GM21515 (cell line): ENCODE results near the gene PPP1R7.

Experiments
- ATAC-seq: cut with Tn5 transposase; IDR thresholded peaks from one replicate; pipeline ENCODE4 v1.9.1; 2021; ENCODE audit not compliant: unreplicated experiment

The PPP1R7 gene

DNA sequence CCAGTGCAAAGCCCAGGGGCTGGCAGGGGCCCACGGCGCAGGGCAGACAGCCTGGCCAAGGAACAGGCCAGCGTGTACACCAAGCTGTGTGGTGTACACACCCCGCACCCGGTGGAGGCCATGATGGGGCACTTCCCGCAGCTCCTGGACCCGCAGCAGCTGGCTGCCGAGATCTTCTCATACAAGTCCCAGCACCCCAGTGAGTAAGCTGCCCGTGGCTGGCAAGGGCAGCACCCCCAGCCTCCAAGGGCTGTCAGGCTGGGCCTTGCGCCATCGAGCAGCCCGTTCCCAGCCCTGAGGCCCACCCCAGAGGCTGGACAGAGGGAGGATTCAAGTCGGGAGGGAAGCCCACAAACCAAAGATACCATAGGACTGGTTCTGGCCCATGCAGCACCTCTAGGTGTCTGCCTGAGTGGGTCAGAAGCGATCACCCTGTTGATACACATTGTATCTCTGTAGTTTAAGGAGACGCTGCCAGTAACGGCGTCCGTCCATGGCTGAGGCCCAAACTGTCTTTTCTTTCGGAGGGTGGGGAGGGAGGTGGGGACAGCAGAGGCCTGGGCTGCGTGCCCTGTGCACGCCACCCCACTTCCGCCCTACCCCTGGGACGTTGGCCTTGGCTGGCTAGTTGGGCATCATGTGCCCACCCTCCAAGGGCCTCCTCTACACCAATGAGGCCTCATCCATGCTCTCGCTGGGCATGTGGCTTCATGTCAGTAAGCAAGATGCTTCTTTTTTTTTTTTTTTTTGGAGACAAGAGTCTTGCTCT lies 31.3 kb upstream of the PPP1R7 start:
- ATAC-seq: no peak

DNA sequence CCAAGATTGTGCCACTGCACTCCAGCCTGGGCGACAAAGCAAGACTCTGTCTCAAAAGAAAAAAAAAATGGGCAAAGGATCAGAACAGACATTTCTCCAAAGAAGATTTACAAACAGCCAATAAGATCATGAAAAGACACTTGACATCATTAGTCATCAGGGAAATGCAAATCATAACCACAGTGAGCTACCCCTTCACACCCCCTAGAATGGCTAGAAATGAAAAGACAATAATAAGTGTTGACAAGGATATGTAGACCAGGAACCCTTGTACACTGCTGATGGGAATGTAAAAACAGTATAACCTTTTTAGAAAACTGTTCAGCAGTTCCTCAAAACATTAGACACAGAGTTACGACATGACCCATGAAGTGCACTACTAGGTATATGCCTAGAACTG lies 29.8 kb upstream of the PPP1R7 start:
- no peak for ATAC-seq

DNA sequence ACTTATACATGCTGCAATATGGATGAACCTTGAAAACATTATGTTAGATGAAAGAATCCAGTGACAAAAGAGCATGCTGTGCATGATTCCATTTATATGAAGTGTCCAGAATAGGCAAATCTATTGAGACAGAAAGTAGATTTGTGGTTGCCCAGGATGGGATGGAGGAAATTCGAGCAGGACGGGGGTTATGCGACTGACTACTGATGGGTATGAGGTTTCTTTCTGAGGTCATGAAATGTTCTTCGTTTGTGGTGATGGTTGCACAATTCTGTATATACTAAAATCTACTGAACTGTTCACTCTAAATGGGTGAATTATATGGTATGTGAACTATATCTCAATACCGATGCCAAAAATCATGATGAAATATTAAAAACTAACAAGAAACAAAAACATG lies 29.3 kb upstream of the PPP1R7 start:
- ATAC-seq: no peak

DNA sequence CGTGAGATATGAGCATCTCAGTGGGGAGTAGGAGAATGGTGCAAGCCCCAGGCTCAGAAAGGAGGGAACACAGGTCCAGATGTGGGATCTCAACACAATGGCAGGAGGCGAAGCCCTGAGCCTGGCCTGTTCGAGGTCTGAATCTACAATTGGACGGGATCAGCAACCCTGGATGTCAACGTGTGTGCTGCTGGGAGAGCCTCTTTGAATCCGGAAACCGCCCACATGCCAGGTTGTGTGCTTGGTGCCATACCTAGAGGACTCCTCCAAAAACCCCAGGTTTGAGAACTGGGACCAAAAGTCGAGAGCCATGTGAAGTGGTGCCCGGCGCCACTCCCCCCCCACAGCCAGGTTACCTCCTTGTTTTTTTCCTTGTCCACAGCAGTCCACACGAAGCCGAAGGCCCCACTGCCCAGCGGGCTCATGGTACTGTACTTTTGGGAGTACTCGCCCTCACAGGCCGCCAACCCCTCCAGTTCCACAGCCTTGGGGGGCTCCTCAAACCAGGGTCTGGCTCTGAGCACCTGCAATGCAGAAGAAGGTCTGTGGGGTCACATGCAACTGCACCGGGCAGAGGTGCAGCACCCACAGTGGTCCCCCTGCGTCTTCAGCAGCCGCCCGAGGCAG lies 27.8 kb upstream of the PPP1R7 start:
- ATAC-seq: no peak

DNA sequence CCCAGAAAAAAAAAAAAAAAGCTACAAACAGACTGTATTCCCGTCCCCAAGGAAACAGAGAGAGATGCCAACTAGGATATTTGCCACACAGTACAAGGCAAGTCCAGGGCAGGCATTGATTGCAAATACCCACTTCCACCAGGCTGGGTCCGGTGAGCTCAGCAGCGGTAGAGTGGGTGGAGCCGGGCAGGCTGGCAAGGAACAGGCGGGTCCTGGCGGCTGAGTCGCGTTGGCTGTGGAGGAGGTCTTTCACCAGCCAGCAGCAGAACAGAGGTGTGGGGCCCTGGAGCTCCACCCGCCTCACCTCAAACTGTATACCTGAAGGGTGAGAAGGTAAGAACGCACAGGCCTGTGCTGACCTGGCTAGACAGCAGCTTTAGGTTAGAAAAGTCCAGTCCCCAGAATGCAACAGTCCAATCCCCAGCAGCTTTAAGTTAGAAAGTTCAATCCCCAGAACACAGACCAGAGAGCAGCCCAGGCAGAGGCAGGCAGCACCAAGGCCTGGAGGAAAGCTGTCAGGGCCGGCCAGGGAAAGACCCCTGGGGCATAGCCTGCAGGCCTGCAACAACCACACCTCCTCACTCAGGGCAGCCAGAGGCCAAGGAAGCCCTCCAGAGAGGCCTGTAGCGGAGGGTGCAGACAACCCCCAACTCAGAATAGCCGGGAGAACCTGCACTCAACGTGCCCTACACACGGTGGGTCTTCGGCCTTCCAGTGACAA lies 26.3 kb upstream of the PPP1R7 start:
- no peak for ATAC-seq

DNA sequence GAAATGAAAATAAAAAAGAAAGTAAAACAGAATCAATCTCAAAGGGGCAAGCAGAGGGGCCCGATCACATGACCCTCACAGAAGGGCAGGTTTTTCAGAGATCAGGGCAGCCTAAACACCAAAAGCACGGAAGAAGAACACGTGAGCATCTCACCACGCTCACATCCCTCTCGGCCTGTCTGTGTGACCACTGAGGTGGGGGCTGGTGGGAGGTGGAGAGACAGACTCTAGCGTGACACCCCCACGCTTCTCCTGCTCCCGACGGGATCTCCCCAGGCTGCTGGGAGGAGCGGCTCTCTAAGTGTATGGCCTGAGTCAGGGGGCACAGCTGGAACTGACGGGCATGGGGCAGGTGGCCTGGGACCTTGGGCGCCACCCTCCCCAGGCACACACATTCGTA lies 24.6 kb upstream of the PPP1R7 start:
- ATAC-seq: no peak

DNA sequence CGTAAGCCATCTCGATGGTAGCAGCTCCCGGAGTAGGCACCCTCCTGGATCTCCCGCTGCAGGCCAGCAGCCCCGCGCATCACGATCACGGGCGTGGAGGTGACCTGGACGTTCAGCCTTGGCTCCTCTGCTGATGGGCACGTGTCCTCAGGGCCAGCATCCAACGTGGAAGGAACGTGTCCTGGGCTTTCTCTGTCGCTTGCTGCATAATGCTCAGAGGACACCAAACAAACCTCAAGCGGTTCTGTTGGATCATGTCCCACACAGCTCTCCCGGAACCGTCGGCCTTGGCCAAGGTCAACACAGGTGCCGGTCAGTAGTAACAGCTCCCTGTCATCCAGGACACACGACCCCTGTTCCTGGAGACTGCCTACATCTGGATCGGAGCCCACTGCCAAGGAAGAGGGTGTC lies 24.1 kb upstream of the PPP1R7 start:
- ATAC-seq: no peak

DNA sequence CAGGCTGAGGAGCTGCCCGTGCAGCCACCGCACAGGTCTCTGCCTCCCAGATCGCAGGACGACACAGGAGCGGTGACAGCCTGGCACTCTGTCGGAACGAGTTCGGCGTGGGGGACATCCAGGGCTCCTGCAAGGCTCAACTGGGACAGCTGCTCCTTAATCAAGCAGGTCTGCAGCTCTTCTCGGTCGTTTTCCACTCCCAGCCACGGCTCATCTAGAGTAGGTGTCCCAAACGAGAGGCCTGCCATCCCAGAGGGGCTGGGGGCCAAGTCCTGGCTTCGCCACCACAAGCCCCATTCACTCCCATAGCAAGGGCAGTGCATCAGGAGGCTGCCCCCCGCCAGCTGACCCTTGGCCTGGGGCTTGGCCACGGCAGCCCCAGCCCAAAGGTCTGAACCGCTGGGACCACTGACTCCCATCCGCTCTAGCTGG lies 23.5 kb upstream of the PPP1R7 start:
- no peak for ATAC-seq

DNA sequence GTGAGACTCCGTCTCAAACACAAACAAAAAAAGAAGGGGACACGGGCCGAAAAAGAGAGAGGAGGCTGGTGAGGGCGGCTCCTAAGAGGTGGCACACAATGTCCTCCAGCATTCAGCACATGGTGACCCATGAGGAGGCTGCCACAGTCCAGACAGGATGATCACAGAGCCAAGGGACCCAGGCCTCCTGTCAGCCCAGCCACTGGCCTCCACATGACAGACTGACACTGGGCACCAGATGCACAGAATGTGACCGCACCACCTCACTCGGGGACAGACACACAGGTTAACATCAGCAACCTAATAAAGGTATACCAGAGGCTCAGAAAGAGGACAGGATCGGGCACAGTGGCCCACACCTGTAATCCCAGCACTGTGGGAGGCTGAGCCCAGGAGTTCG lies 22.0 kb upstream of the PPP1R7 start:
- no peak for ATAC-seq

DNA sequence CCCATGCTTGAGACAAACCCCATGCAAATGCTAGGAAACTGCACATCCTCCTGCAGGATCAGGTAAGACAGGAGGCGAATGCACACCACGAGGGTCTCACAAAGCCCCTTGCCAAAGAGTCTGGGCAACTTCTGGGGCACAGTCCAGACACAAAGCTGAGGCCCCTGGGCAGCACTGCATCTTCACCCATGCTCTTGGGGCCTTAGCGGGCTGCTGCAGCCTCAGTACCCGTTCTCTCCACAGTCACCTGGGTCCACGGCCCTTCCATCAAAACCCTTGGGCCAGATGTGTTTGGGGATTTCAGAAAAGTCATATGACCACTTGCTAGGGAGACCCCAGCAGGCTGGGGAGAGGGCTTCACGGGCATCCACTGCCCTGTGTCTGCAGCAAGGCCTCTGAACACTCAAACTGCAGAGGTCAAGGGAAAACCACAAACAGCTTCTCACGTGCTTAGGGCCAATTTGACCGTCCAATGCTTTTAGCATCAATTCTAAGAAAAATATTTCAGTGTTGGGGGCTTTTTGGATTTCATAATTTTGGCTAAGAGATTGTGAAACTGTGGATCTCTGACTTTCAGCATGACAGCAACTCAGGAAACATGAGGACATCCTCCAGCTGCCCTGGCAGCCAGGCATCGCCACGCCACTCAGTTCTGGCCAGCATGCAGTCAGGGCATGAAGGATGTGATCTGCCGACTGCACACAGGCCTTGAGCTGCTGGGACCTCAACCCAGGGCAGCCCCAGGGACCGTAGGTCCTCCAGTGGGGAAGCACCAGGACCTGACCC lies 21.0 kb upstream of the PPP1R7 start:
- no peak for ATAC-seq

DNA sequence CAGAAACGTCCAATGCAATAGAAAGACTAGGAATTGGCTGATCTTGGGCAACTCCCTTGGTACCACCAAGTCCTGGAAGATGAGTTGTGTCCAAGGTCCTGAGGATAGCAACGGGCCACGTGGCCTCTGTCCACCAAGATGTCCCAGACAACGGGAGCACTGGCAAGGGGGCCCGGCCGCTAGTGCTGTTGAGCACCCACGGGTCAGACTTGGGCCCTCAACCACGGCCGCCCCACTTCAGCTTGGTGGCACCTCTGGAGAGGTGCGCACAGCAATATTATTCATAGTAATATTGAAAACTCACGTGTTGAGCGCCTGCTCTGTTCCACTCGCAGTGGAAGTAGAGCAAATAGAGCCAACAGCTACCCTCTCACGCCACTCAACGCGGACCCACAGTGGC lies 20.0 kb upstream of the PPP1R7 start:
- no peak for ATAC-seq

DNA sequence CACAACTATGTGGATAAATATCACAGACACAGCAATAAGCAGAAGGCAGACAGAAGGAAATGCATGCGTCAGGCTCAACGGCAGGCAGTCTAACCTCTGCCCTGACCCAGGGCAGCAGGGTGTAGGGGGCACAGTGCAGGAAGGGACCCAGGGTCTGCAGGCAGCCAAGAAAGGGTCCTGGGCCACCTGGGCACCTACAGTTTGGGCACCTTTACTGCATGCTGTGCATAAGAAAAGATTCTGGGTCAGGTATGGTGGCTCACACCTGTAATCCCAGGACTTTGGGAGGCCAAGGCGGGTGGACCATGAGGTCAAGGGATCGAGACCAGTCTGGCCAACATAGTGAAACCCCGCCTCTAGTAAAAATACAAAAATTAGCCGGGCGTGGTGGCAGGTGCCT lies 18.7 kb upstream of the PPP1R7 start:
- ATAC-seq: no peak

DNA sequence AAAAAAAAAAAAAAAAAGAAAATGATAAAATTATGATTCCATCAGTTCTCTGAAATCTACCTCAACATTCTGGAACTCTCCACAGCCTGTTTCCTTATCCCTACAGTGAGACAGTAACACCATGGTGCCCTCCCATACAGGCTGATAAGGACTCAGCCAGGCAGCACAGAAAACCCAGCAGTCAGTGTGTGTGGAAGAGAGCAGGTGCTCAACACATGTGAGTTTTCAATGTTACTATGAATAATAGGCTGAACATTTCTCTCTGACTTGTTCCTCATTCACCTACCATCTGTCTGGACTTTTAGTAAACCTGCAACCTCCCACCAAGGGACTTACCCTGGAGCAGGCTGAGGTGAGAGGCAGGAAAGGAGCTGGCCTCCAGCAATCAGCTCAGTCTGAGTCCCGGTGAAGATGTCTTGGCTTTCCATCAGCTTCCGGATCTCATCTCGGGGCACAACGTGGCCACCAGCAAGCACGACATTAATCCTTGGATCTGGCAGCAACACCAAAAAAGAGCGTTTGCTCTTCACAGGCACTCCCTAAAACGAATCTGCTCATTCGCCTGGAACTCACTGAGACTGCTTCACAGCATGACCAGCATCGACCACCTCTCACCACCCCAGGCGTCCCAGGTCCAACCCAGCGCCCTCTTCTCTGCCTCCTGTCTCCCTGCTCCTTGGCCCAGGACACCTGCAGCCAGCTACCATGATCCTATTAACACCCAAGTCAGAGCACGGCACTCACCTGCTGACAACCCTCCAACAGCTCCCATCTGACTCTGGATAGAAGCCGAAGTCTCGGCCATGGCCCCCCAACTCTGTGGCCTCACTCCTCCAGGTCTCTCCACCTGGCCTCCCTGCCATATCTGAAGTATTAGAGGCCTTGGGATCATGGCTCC lies 17.5 kb upstream of the PPP1R7 start:
- no peak for ATAC-seq

DNA sequence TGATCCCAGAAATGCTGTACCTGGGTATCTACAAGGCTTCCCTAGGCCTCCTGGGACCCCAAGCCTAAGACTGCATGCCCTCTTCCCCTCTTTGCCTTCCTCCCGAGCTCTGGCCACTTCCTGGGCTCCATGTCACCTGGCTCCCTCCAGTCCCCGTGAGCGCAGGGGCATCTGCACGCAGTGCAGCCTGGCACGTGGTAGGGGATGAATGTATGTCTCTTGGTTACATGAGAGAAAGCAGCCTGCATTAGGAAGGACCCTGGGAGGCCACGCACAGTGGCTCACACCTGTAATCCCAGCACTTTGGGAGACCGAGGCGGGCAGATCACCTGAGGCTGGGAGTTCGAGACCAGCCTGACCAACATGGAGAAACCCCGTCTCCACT lies 16.8 kb upstream of the PPP1R7 start:
- no peak for ATAC-seq

DNA sequence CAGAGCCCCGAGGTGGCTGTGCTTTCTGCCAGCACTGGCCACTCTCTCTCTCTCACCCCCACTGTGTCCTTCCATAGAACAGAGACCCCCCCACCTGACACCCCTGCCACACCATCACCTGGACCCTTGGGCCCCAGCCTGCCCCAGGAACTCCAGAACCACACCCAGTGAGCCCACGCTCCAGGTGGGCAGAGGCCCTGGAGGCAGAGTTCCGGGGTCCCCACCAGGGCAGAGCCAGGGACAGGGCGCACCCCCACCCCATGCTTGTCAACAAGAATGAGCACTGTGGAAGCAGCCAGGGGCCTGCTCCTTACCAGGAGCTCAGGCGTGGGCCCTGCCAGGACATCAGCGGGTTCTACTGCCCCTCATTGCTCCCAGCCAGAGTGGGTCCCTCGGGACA lies 15.6 kb upstream of the PPP1R7 start:
- no peak for ATAC-seq

DNA sequence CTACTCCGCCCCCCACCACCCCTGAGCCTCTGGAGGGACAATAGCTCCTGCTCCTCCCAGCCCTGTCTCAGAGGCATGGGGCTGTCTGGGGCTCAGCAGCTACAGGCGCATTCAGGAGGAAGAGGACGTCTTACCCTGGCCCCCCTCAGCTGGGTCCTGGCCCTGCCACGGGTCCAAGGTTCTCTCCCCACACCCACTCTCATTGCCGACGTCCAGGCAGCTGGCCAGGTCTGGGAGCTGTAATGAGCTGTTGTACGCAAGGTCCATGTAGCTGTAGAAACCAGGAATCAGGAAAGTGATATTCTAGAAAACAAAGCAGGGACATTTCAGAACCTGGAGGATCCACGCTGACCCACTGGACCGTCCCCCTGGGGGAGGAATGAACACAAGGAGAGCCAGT lies 14.5 kb upstream of the PPP1R7 start:
- no peak for ATAC-seq

DNA sequence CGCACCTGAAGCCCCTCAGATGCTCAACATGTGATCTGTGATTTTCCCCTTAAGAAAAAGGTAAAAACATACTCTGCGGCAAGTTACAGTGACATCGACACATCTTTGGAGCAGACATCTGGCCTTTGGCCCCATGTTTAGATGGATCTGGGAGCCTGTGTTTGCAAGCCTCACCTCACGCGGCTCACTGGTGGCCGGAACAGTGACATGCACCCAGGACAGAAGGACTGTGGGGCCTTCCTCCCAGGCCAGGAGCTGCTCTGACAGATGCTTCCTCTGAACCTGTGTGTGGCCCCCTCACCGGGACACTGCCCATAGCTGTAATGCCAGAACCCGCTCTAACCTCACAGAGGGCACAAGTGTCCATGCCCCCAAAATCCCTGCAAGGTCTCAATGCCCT lies 14.1 kb upstream of the PPP1R7 start:
- ATAC-seq: no peak

DNA sequence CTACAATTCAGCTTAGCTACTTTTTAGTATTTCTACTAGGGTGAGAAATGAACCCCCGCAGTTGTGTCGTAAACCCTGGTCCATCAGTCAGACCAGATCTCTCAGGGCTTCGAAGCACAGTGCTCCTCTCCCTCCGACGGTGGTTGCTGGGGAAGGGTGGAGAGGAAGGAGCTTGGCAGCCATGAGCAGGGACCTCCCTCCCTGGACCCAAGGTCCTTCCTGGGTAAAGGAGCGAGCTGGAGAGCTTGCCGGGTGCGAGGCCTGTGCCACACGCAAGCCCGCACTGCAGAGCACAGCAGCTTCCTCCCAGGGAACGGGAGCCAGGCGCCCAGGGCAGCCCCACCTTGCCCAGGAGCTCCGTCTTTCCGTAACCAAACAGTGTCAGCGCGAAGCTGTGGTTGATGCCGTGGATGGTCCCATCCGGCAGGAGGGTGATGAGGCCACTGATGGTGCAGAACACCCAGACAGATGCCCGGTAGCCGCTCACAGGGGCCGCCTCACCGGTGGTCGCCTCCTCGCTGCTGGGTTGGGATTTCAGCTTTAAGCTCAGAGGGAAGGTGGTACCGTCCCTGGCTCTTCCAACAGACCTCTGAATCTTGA lies 13.5 kb upstream of the PPP1R7 start:
- ATAC-seq: no peak

DNA sequence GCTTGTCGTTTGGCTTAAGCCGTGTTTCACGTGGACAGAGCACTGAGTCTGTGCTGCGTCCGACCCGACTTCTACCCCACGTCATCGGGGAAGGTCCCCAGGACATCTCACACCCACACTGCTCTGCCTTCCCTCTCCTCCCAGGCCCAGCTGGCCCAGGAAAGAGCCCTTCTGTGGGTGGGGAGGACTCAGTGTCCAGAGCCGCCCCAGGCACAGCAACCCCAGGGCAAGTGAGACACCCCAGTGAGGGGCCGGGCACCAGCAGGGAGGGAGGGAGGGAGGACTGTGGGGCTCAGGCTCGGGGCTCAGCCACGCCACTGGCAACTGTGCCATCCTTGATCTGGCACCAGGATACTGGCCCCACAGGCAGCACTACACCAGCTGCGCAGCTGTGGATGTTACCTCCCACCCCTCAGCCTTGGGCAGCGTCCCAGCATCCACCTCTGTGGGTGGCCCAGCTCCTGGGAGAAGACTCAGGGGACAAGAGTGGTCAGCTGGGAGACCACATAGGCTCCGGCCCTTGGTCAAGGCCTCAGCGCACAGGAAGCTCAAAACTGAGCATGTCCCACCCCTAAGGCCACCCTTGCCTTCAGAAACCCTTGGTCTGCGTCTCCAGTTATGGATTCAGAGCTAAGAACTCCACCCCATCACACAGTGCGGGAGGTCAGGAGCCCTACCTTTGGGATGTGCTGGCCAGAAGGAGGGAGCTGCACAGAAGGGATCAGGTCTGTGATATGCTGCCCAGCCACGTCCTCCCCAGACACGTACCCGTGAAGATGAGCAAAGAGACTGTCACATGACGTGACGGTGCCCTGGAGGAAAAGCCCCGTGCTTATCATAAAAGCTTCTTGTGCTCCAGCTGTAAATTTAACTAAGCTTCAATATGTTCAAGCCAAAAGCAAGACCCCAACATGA lies 12.7 kb upstream of the PPP1R7 start:
- no peak for ATAC-seq
